Activated naive CD4-positive, alpha-beta T cell treated with anti-CD3 and anti-CD28 coated beads, Interleukin-2, amount 10 ng/mL, durations not matched to agents 7 days and 5 days (primary cell): Measurements from ENCODE around the gene SIGLEC5.

Experiments used
- CTCF ChIA-PET: fragments of 350-600 bp; sonication (Branson Sonifier 250); formaldehyde crosslinking; loops from one replicate; lab custom pipeline; 2021; ENCODE audit warnings: antibody characterized with exemption; lab: Charles Lee
- DNase-seq: peaks from one replicate; pipeline ENCODE4 v3.0.0-alpha.2; 2020
- H3K27ac Mint-ChIP-seq: one replicate; pipeline ENCODE4 v1.8.0; 2021; ENCODE audit warnings: mild to moderate bottlenecking, moderate library complexity, mixed read lengths
- H3K27me3 Mint-ChIP-seq: one replicate; pipeline ENCODE4 v1.8.0; 2021; ENCODE audit warnings: mild to moderate bottlenecking, mixed read lengths
- H3K36me3 Mint-ChIP-seq: one replicate; pipeline ENCODE4 v1.8.0; 2021; ENCODE audit warnings: mixed read lengths
- H3K4me1 Mint-ChIP-seq: one replicate; pipeline ENCODE4 v1.8.0; 2021; ENCODE audit warnings: mixed read lengths
- H3K4me3 Mint-ChIP-seq: one replicate; pipeline ENCODE4 v1.8.0; 2021; ENCODE audit warnings: mild to moderate bottlenecking, moderate library complexity, mixed read lengths
- H3K9me3 Mint-ChIP-seq: one replicate; pipeline ENCODE4 v1.8.0; 2021; ENCODE audit warnings: mixed read lengths

The SIGLEC5 gene

GRCh38 chr19:51644636-51645271 lies 14.6 kb upstream of the SIGLEC5 start:
- no peak overlapping the region for H3K4me3 Mint-ChIP-seq
- no peak for DNase-seq
- H3K36me3 Mint-ChIP-seq = no peaks in the 10 kb centered on the region
- no peaks in the 10 kb centered on the region for H3K9me3 Mint-ChIP-seq
- no peaks in the 10 kb centered on the region for H3K4me1 Mint-ChIP-seq
- H3K27ac Mint-ChIP-seq = no peak overlapping the region
- H3K27me3 Mint-ChIP-seq = peaks cover 19% of the 10 kb centered on the region
- CTCF ChIA-PET = interaction anchor here (1.2 kb wide), 2 partner anchors 16 to 172 kb away, joined by 3 read pairs; no protein-coding TSS in a partner anchor

DNA sequence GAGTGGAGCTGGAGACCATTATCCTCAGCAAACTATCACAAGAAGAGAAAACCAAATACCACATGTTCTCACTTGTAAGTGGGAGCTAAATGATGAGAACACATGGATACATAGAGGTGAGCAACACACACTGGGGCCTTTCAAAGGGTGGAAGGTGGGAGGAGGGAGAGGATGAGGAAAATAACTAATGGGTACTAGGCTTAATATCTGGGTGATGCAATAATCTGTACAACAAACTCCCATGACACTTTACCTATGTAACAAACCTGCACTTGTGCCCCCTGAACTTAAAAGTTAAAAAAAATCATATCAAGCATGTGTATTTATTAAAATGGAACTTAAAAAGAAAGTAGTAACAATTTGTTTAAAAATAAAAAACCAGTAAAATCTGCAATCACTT lies 11.4 kb upstream of the SIGLEC5 start:
- CTCF ChIA-PET = no interaction called here
- Mint-ChIP-seq H3K36me3 (no peaks in the 10 kb centered on the region), H3K9me3 (no peaks in the 10 kb centered on the region), H3K4me1 (no peaks in the 10 kb centered on the region), H3K27me3 (peaks cover 19% of the 10 kb centered on the region), H3K27ac (no peak overlapping the region), H3K4me3 (no peak overlapping the region)
- no peak for DNase-seq

GRCh38 chr19:51640386-51640785 lies 10.2 kb upstream of the SIGLEC5 start:
- no peak overlapping the region for H3K27ac Mint-ChIP-seq
- CTCF ChIA-PET = interaction anchor here (1.0 to 1.3 kb wide), 2 partner anchors 17 to 168 kb away, joined by 3 to 4 read pairs; no protein-coding TSS in a partner anchor

GRCh38 chr19:51639916-51640315 lies 9.7 kb upstream of the SIGLEC5 start:
- Mint-ChIP-seq H3K4me3 (no peak overlapping the region), H3K9me3 (no peaks in the 10 kb centered on the region), H3K4me1 (no peaks in the 10 kb centered on the region), H3K27ac (no peak overlapping the region), H3K36me3 (no peaks in the 10 kb centered on the region), H3K27me3 (peaks cover 18% of the 10 kb centered on the region)
- DNase-seq = no peak
- CTCF ChIA-PET = interaction anchor here (1.0 to 1.3 kb wide), 2 partner anchors 17 to 167 kb away, joined by 3 to 4 read pairs; no protein-coding TSS in a partner anchor

More at GRCh38 chr19:51640386-51640785, 10.2 kb upstream of the SIGLEC5 start:
- Mint-ChIP-seq H3K9me3 (no peaks in the 10 kb centered on the region), H3K36me3 (no peaks in the 10 kb centered on the region), H3K27me3 (peaks cover 23% of the 10 kb centered on the region), H3K4me3 (no peak overlapping the region), H3K4me1 (no peaks in the 10 kb centered on the region)
- no peak for DNase-seq

DNA sequence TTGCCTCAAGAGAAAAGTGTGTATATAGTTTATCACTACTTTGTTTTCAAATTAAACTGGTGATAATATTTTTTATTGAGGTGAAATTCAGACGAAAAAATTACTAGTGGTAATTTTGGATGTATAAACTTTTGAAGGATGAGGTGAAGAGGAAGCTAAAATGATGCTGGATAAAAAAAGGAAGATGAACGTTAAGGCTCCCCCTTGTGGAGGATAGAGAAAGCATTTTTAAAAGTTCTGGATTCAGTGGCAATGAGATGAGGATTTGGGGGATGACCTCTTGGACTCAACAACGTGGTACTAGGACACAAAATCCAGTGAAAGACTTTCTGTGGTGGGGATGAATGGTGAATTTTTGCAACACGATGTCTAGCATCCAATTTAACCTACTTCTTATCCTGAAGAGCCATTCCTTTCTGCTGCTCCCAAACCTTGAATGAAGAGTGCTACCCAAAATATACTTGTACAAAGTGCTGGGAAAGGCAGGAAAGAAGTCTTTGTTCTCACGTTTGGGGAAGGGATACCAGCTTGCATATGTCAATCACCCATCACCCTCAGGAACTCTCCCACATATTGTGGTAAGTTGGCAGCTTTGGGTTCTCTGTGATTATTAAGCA lies 7.3 kb upstream of the SIGLEC5 start:
- CTCF ChIA-PET = interaction anchor here (0.6 to 2.1 kb wide), 5 partner anchors 17 to 813 kb away, joined by 3 to 7 read pairs (median 3); no protein-coding TSS in a partner anchor
- Mint-ChIP-seq H3K9me3 (no peaks in the 10 kb centered on the region), H3K27me3 (peaks cover 10% of the 10 kb centered on the region), H3K36me3 (no peaks in the 10 kb centered on the region), H3K4me1 (no peaks in the 10 kb centered on the region), H3K4me3 (no peak overlapping the region), H3K27ac (no peak overlapping the region)
- DNase-seq = no peak

GRCh38 chr19:51632126-51632525 lies 1.9 kb upstream of the SIGLEC5 start:
- CTCF ChIA-PET = interaction anchor here (0.7 kb wide), 1 partner anchor 330 kb away, joined by 4 read pairs; no protein-coding TSS in a partner anchor

GRCh38 chr19:51628153-51628939 lies 1.9 kb downstream of the SIGLEC5 start:
- no peaks in the 10 kb centered on the region for H3K9me3 Mint-ChIP-seq
- peaks cover 14% of the 10 kb centered on the region for H3K27me3 Mint-ChIP-seq
- peak overlapping the region; percentile 33 for H3K27ac Mint-ChIP-seq
- no peaks in the 10 kb centered on the region for H3K4me1 Mint-ChIP-seq
- no peak for DNase-seq
- H3K4me3 Mint-ChIP-seq = no peak overlapping the region
- no peaks in the 10 kb centered on the region for H3K36me3 Mint-ChIP-seq
- CTCF ChIA-PET = no interaction called here

More at GRCh38 chr19:51632126-51632525, 1.9 kb upstream of the SIGLEC5 start:
- H3K36me3 Mint-ChIP-seq = no peaks in the 10 kb centered on the region
- no peak for DNase-seq
- no peak overlapping the region for H3K27ac Mint-ChIP-seq
- H3K9me3 Mint-ChIP-seq = no peaks in the 10 kb centered on the region
- H3K27me3 Mint-ChIP-seq = peaks cover 20% of the 10 kb centered on the region
- H3K4me1 Mint-ChIP-seq = no peaks in the 10 kb centered on the region
- H3K4me3 Mint-ChIP-seq = no peak overlapping the region

- no peak for DNase-seq
- Mint-ChIP-seq H3K4me3 (no peak overlapping the region), H3K36me3 (no peaks in the 10 kb centered on the region), H3K4me1 (no peaks in the 10 kb centered on the region), H3K27ac (no peak overlapping the region), H3K9me3 (no peaks in the 10 kb centered on the region), H3K27me3 (peaks cover 14% of the 10 kb centered on the region)
- CTCF ChIA-PET = no interaction called here
Observed at GRCh38 chr19:51627491-51628138, 2.6 kb downstream of the SIGLEC5 start.

DNA sequence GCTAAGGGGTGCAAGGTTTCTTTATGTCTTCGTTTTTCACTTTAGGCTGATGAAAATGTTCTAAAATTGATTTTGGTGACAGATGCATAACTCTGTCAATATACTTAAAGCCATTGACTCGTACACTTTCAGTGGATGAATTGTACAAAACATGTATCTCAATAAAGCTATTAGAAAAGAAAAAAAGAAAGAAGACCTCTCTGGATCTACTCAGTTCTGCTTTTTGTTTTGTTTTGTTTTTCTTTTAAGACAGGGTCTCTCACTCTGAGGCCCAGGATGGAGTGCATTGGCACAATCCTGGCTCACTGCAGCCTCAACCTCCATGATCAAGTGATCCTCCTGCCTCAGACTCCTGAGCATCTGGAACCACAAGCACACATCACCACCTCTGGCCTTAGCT lies 3.5 kb downstream of the SIGLEC5 start:
- Mint-ChIP-seq H3K36me3 (no peaks in the 10 kb centered on the region), H3K27me3 (peaks cover 14% of the 10 kb centered on the region), H3K27ac (no peak overlapping the region), H3K4me1 (no peaks in the 10 kb centered on the region), H3K9me3 (no peaks in the 10 kb centered on the region), H3K4me3 (no peak overlapping the region)
- DNase-seq = no peak
- CTCF ChIA-PET = no interaction called here

DNA sequence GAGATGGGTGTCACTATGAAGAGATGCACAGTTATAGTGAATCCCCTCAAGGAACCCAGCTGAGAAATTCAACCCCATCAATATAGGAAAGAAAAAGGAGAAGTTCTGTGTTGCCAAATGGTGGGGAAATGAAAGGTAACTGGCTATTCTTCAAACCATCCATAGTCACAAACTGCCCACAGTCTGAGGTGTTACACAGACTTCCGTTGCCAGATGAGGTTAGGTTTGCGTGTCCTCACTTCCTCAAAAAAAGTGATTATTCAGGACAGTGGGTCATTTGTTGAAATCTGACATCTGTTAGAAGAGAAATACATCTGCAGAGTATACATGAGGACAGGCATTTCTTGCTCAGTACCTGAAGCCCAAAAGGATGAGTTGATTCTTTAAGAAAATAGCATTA lies 9.0 kb downstream of the SIGLEC5 start:
- no peak overlapping the region for H3K27ac Mint-ChIP-seq
- no peaks in the 10 kb centered on the region for H3K36me3 Mint-ChIP-seq
- H3K27me3 Mint-ChIP-seq = no peaks in the 10 kb centered on the region
- no peak overlapping the region for H3K4me3 Mint-ChIP-seq
- H3K9me3 Mint-ChIP-seq = no peaks in the 10 kb centered on the region
- H3K4me1 Mint-ChIP-seq = no peaks in the 10 kb centered on the region
- CTCF ChIA-PET = interaction anchor here (1.8 kb wide), 1 partner anchor 15 kb away, joined by 4 read pairs; no protein-coding TSS in a partner anchor
- no peak for DNase-seq

GRCh38 chr19:51615991-51616390 lies 14.2 kb downstream of the SIGLEC5 start:
- CTCF ChIA-PET = no interaction called here

DNA sequence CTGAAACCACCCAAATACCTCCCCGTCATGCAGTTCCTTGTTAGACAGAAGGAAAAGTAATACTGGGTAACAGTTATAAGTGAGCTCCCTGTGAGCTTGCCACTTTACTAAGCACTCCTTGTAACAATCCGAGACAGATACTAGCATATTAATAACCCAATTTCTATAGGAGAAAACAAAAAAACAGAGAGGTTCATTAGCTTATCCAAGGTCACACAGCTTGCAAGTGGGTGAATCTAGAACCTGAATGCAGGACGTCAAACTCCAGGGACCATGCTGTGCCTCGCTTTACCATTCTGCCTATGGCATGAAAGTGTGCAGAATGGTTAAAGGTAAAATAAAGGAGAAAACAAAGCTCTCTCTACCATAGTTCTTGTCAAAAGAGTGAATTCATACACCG lies 15.4 kb downstream of the SIGLEC5 start:
- H3K9me3 Mint-ChIP-seq = peaks cover 9% of the 10 kb centered on the region
- no peak overlapping the region for H3K27ac Mint-ChIP-seq
- CTCF ChIA-PET = interaction anchor here (0.7 to 1.6 kb wide), 4 partner anchors 9 to 163 kb away, joined by 3 to 7 read pairs (median 4); no protein-coding TSS in a partner anchor
- no peaks in the 10 kb centered on the region for H3K27me3 Mint-ChIP-seq
- no peaks in the 10 kb centered on the region for H3K36me3 Mint-ChIP-seq
- H3K4me3 Mint-ChIP-seq = no peak overlapping the region
- H3K4me1 Mint-ChIP-seq = no peaks in the 10 kb centered on the region
- no peak for DNase-seq

More at GRCh38 chr19:51615991-51616390, 14.2 kb downstream of the SIGLEC5 start:
- Mint-ChIP-seq H3K36me3 (no peaks in the 10 kb centered on the region), H3K27ac (no peak overlapping the region), H3K9me3 (peaks cover 9% of the 10 kb centered on the region), H3K4me1 (no peaks in the 10 kb centered on the region), H3K27me3 (no peaks in the 10 kb centered on the region), H3K4me3 (no peak overlapping the region)
- DNase-seq = no peak

DNA sequence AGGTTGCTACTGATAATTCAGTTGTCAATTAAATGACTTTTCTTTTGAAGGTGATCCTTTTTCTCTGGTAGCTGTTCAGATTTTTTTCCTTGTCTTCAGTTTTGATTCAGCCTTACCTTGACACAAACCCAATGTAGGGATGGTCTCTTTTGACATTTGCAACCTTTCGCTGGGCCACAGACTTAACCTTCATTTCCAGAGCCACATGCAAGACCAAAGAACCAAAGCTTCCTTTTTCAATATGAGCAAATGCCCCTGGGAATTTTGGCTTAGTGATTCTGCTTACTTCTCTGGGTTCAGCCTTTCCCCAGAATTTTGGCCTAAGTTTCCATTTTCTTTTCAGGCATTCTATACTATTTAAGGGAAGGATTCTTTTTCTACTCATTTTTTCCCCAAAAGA lies 19.6 kb downstream of the SIGLEC5 start:
- peaks cover 8% of the 10 kb centered on the region for H3K27me3 Mint-ChIP-seq
- no peak for DNase-seq
- no peaks in the 10 kb centered on the region for H3K36me3 Mint-ChIP-seq
- no peak overlapping the region for H3K4me3 Mint-ChIP-seq
- H3K4me1 Mint-ChIP-seq = peaks cover 8% of the 10 kb centered on the region
- CTCF ChIA-PET = no interaction called here
- H3K9me3 Mint-ChIP-seq = peaks cover 13% of the 10 kb centered on the region
- no peak overlapping the region for H3K27ac Mint-ChIP-seq
